EH (cell line): ENCODE results near the gene PKN1.

Experiments
- DNase-seq: peaks from one replicate; pipeline ENCODE4 v3.0.0-alpha.2; 2015; ENCODE audit warnings: low read depth

PKN1 gene

DNA sequence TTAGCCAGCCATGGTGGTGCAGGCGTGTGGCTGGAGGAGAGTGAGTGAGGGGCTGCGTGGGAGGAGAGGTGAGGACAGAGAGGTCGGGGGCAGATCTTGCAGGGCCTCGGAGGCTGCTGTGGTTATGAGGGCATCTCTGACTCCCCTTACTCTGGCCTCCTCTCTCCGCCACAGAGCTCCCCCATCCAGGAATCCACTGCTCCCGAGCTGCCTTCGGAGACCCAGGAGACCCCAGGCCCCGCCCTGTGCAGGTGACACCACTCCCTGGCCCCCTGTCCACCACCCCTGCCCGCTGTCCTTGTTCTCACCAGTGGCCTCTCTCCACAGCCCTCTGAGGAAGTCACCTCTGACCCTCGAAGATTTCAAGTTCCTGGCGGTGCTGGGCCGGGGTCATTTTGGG is 34.3 kb downstream of the PKN1 start:
- no peak for DNase-seq

DNA sequence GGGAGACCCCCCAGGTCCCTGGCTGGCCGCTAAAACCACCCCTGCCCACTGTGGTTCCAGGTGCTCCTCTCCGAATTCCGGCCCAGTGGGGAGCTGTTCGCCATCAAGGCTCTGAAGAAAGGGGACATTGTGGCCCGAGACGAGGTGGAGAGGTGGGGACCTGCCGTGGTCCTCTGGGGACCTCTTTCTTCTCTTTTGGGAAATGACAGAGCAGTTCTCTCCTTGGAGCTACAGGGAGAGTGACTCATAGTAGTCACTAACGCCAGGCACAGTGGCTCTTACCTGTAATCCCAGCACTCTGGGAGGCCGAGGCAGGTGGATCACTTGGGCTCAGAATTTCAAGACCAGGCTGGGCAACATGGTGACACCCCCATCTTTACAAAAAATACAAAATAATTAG is 34.7 kb downstream of the PKN1 start:
- no peak for DNase-seq

DNA sequence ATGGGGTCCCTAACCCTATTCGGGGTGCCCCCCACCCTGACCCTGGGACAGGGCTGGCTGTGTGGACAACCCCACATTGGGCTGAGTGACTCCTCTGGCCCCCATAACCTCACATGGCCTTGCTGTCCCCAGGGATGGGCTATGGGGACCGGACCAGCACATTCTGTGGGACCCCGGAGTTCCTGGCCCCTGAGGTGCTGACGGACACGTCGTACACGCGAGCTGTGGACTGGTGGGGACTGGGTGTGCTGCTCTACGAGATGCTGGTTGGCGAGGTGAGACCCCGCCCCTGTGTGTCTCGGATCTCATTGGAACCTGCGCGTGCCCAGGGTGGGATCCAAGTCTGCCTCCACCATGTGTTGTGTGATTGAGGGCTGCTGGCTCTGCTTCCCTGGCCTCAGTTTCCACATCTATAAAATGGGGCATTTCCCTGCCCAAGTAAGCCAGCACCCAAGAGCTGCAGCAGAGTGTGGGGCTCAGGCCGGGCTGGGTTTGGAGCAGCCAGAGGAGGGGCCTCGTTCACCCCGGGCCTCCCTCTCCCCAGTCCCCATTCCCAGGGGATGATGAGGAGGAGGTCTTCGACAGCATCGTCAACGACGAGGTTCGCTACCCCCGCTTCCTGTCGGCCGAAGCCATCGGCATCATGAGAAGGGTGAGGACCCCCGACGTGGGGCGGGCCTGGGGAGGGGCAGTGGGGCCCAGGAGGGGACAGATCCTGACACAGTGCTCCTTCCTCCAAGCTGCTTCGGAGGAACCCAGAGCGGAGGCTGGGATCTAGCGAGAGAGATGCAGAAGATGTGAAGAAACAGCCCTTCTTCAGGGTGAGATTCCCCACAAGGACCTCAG is 37.1 kb downstream of the PKN1 start:
- no peak for DNase-seq

DNA sequence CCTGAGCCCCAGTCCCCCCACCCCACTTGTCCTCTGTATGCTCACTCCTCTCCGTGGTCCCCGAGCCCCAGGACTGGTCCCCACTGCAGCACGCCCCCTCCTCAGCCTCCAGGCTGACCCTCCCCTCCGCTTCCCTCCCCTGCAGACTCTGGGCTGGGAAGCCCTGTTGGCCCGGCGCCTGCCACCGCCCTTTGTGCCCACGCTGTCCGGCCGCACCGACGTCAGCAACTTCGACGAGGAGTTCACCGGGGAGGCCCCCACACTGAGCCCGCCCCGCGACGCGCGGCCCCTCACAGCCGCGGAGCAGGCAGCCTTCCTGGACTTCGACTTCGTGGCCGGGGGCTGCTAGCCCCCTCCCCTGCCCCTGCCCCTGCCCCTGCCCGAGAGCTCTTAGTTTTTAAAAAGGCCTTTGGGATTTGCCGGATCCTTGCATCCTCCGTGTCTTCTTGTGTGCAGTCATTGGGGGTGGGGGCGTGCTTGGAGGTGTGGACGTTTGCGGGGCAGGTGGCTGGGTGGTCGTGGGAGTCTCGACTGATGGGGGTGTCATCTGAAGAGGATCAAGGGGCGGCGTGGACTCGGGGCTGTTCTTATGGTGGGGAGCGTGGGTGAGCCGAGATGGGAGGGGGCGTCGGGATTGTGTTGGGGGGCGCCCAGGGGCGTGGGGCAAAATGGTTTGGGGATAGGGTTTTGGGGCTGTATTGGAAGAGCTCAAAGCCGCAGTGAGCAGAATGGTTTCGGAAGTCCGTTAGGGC is 38.5 kb downstream of the PKN1 start:
- DNase-seq = no peak

DNA sequence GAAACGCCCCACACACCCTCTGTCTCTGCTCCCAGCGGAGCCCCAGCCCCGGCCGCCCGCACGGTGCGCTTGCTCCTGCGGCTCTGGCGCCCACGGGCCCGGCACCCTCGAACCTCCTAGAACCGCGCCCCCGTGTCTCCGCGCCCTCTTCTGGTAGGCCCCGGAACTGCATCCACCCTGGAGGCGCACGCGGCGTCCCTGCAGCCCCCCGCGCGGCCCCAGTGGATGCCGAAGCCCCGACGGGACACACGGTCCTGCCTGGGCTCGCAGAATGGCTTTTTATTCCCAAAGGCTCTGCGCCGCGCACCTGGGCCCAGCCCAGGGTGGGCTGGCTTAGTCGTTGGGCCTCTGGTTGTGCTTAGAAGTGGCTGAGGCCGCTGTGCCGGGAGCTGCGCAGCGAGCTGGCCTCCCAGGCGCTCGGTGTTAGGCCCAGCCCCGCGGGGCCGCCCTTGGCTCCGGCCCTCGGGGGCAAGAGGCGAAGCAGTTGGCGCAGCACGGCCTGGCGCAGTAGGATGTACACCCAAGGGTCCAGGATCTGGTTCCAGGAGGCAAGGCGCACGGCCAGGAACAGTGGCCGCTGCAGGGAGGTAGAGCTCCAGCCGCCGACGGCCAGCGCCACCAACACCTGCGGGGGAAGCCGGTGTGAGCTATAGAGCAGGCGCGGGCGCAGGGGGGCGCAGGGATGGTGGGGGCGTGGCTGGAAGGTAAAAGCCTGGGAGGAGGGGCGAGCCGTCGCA is 39.3 kb downstream of the PKN1 start:
- DNase-seq = peak; percentile 55

DNA sequence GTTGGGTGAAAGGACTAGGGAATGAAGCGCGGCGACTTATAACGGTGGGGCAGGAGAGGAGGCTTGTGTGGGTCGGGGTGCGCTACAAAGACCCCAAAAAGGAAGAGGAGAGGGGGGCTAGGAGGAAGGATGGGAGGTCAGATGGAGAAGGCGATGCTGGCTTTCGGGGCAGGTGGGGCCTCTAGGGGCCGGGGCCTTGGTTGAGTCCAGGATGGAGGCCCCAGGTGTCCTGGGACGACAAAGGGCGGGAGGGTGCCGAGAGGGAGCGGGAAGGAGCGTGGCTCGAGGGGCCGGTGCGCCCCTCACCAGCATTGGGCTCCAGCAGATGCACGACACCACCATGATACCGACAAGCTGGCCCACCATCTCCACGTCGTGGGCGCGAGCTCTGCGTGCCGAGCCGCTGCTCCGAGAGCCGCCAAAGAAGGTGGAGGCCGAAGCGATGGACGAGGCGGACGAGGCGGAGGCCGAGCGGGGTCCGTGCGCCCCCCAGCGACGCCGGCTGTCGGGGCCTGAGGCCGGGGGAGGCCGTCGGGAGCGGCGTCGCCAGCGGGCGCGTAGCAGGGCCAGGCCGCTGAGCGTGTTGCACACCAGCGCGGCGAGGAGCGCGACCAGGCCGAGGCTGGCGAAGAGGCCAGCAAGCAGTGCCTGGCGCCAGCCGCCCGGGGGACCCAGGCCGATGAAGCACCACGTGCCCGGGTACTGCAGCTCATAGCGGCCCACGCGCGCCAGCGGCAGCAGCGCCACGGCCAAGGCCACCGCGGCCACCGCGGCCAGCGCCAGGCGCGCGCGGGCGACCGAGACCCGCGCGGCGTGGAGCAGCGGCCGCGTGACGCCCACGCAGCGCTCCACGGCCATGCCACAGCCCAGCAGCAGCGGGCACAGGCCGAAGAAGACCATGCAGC is 40.2 kb downstream of the PKN1 start:
- no peak for DNase-seq

DNA sequence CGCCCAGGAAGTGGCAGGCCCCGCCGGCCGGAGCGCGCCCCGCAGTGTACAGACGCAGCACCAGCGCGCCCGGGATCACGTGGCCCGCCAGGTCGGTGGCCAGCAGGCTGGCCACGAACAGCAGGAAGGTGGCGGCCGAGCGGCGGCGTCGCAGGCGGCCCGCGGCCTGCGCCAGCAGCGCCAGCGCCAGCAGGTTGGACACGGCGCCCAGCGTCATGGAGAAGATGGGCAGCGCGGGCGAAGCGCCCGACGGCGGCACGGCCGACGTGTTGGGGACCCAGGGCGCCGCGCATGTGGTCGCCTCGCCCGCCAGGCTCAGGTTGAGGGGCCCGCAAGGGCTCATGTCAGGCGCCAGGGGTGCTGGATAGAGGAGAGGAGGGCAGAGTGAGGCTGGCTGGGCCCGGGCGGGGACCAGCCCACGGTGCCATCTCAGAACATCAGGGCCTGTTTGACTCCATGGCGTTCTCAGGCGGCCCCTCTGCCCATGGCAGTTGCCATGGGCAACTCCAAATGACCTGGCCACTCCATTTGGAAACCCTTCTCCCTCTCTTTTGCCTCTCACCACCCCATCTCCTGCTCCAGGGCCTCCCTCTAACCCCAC is 41.0 kb downstream of the PKN1 start:
- no peak for DNase-seq

DNA sequence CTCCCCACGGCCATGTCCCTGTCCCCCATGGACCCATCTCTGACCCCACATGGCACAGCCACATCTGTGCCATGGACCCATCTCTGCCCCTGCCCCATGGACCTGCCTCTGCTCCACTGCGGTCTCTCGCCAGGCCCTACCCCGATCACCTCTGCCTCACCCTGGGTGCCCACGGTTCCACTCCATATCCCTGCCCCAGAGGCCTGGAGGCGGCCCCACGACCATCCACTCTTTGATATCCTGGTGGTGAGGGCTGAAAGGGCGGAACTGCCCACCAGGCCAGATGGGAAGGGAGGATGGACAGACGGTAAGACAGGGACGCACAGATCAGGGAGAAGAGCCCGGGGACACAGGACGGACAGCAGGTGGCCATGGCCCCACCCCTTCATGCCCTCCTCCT is 41.7 kb downstream of the PKN1 start:
- no peak for DNase-seq

DNA sequence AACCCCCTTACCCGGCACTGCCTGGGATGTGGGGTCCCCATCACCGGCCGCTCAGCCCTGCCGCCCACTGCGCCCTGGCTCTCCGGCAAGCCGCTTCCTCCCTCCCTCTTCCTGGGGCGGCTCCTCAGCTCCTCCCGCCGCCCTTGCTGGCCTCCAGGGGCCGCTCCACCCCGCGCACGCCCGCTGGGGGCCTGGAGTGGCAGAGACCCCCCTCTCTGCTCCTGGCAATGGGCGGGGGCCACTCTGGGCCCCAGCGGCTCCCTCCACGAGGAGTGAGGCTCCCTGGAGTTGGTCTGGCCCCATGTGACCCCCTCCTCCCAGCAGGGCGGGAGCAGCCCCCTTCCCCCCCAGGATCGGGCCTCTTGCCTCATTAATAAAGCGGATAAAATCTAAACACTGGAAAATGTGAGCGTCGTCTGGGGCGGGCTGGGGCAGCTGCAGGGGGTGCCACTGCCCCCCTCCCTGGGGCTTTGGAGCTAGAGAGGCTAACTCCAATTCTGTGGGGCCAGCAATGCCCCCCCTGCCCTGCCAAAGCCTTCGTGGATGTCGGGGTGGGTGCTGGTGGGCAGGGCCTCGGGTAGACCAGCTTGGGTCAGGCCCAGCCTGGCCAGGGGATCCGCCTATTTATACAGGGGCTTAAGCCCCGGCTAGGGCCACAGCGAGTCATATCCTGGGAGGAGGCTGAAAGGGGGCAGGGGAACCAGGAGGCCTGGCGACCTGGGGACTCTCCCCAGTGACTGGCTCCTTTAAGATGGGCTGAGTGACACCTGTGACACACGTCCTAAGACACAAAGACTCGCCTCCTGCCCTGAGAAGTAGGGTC is 42.4 kb downstream of the PKN1 start, which contains the start of gene PTGER1:
PTGER1 (minus strand) TSS at position 104 of the 823 bp plus-strand sequence. CDS start 1,034 bp downstream, outside the sequence.
- DNase-seq = peak; percentile 51

DNA sequence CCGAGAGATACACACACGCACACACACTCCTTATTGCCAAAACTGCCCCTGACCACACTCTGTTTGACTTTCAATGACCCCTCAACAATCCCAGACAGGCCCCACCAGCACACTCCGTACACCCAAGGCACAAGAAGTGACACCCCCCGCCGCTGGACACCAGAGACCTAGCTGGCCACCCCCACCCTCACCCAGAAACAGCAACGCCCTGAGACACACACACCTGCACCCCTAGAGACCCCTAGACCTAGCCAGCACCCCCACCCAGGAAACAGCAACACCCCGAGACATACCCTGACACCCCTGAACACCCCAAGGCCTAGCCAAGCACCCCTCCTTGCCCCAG is 43.2 kb downstream of the PKN1 start:
- no peak for DNase-seq

DNA sequence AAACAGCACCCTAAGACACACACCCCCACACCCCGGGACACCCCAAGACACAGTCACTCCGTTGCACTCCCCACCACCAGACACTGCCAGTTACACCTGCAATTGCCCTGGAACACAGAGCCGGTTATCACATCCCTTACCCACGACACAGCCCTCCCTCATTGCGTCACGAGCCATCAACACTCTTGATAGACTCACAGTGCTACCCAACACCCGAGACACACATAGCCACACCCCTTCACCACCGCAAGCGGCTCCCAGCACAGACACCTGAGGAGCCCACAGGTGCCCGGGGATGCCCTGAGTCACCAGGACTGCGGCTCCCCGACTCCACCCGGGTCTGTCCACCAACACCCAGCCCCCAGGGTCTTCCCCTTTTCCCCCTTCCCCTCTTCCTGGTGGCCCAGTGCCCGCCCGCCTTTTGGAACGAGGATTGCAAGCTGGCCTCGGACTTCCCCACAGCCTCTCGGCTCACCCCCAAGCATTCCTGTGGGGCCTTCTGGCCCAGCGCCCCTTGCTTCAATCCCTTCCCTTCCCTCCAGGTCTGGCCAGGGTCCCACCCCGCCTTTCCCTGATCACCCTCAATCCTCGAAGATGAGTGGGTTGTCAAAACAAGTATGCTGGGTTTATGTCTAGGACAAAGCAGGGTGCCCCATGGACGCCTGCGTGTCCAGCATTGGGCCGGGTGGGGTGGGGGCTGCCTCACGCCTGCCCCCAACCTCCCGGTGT is 43.7 kb downstream of the PKN1 start:
- peak; percentile 59 for DNase-seq

DNA sequence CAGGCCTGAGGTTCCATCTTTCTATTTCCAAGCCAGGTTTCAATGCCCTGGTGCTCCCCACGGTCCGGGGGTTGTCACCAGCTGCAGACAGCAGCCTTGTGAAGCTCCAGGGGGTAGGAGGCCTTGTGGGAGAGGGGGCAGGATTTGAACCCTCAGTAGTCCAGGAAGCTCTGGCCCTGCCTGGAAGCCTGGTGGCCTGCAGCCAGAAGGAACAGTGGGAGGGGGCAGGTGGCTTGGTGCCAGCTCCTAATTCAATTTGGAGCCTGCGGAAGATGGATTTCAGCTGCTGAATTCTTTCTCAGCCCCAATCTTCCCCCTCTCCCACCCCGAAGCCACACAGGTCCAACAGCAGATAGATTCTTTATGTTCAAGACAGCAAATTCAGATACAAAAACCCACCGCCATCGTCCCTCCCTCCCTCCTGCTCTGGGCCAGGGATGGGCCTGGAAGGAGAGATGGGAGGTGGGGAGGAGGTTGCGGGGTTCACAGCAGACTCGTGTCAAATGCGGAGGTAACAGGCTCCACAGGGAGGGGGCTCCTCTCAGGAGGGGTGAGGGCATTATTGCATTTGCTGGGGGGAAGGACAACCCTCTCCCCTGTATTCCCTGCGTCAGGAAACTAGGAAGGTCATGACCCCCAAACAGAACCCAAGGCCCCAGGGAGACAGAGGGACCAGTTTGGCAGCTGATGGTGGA is 44.5 kb downstream of the PKN1 start:
- no peak for DNase-seq

DNA sequence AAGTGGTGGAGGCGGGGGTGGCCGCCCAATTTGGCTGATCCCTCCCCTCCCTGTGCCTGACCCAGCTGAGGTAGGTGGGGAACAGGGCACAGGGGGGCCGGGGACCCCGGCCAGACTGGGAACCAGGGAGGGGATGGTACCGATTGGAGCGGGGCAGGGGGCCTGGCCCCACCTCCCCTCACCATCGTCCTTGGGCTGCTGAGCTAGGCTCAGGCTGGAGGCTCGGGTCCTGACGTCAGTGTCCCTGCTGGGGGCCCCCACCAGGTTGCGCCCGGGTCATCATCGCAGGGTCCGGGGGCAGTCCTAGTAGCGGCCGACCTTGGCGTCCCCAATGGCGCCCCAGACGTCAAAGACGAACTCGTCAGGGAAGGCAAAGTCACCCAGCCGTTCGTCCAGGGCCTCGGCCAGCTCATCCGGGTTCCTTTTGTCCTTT is 45.0 kb downstream of the PKN1 start:
- DNase-seq = no peak

DNA sequence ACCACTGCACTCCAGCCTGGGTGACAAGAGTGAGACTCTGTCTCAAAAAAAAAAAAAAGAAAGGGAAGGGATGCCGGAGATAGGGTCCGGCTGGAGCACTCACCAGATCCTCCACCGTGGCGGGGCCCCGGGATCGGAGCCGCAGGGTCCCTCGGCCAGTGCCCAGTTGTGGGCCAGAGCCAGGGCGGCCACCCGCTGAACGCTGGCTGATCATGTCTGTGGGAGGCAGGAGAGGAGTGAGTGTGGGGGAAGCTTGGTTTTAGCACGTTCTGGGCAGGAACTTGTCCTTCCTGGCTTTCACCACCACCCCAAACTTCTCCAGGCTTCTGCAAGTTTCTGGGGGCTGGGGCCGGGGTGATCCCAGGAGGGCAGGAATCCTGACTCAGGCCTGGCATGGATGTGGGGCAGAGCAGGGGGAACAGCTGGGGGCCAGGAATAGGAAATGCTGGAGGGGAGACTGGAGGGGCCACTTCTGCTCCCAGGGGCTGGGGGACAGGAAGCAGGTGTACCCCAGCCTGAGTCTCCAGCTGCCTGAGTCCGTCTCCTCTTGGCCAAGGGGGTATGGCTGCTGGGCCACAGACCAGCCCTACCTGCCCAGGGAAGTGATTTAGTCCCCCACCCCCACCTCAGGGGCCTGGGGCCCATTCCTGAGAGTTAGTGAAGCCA is 46.3 kb downstream of the PKN1 start:
- no peak for DNase-seq

DNA sequence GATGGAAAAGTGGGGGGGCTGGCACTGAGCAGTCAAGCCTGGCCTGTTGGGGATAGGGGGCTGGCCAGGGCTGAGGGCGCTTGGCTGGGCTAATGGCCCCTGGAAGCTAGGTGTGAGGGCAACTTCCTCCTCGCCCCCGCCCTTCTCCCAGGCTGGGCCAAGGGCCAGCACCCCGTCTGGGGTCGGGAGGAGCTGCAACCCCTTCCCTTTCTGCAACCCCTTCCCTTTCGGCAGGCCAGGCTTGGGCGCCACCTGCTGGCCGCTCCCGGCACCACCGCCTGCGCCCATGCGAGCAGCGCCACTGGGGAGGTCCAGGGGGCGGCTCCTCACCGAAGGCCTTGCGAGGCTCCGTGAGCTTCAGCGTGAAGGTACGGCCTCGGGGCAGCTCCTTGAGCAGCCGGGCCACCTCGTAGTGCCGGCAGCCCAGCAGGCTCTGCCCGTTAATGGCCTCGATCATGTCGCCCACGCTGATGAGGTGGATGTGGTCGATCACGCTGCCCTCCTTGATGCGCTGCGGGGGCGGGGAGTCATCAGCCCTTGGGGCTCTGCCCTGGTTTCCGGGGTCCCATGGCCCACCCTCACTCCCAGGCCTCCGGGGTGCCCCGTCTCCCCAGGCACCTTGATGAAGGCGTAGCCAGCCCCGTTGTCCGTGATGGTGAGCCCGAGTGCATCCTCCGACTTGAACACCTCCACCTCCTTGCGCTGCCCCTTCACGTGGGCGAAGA is 47.0 kb downstream of the PKN1 start:
- DNase-seq = peak; percentile 24

DNA sequence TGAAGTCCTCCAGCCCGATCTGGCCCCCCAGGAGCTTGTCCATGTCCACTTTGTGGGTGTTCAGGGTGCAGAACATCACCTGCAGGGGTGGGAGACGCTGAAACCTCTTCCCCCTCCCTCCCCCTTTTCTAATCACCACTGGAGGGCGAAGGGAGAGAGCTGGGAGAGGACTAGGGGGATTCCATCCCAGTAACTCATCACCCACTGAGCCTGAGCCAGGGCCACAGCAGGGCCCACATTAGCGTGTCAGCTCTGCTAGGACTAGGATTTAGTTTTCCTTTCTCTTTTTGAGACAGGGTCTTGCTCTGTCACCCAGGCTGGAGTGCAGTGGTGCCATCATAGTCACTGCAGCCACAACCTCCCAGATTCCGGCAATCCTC is 47.6 kb downstream of the PKN1 start:
- DNase-seq = peak; percentile 62

DNA sequence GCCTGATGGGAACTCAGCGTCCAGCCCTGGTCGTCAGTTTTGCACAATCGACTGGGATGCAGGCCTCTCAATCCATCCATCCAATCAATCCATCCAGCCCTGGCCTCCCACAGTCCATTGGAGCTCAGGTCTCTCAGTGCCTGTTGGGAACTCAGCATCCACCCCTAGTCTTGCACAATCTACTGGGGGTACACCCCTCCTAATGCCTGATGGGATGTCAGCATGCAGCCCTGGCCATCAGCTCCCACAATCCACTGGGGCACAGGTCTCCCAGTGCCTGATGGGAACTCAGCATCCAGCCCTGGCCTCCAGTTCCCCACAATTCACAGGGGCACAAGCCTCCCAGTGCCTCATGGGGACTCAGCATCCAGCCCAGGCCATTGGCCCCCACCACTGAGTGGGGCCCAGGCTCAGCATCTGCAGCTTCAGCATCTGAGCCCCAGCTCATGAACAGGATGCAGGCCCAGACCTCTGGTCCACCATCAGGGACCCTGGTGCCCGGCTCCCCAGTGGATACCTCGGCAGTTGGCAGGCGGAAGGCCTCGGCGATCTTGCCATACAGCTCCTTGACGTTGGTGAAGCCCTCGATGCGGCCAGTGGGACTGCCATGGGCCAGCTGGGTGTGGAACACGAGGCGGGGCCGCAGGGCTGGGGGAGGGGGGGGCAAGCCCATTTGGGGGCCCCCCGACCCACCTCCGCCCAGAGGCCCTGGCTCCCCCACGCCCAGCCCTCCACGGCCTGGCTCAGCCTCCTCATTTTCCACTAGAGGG is 49.3 kb downstream of the PKN1 start:
- no peak for DNase-seq
